Activated CD4-positive, alpha-beta T cell treated with anti-CD3 and anti-CD28 coated beads, Interleukin-2, amount 50 U/mL, for 16 hours (primary cell): ENCODE results near the gene PPP1R12A.
"Not testable (repeated sequence)": the region's sequence is repeated elsewhere in the genome, so short reads cannot be mapped to it uniquely, and the experiment has no call there.

Source experiments
- DNase-seq: peaks from one replicate; pipeline ENCODE4 v3.0.0-alpha.2; 2020

The PPP1R12A gene

GRCh38 chr12:79935021-79935623 is at the start of gene PPP1R12A:
PPP1R12A (minus strand) TSS chr12:79935097; CDS start chr12:79934931, 166 bp downstream.
- peak; percentile 97 for DNase-seq

- DNase-seq: no peak
Observed at GRCh38 chr12:79983986-79984620, 49.2 kb upstream of the PPP1R12A start.

- no peak for DNase-seq
Observed at GRCh38 chr12:79983492-79983891, 48.6 kb upstream of the PPP1R12A start.

GRCh38 chr12:79982086-79983062 is 47.5 kb upstream of the PPP1R12A start:
- DNase-seq: no peak

GRCh38 chr12:79978692-79979091 is 43.8 kb upstream of the PPP1R12A start:
- no peak for DNase-seq

- DNase-seq: not testable (repeated sequence)
Observed at GRCh38 chr12:79977856-79978460, 43.1 kb upstream of the PPP1R12A start.

- DNase-seq: no peak
Observed at GRCh38 chr12:79975143-79975542, 40.2 kb upstream of the PPP1R12A start.

GRCh38 chr12:79973801-79974200 is 38.9 kb upstream of the PPP1R12A start:
- no peak for DNase-seq

GRCh38 chr12:79964100-79964627 is 29.3 kb upstream of the PPP1R12A start:
- DNase-seq: no peak

GRCh38 chr12:79961411-79961810 is 26.5 kb upstream of the PPP1R12A start:
- DNase-seq: no peak

- DNase-seq: no peak
Observed at GRCh38 chr12:79959484-79959883, 24.6 kb upstream of the PPP1R12A start.

- no peak for DNase-seq
Observed at GRCh38 chr12:79956896-79957295, 22.0 kb upstream of the PPP1R12A start.

- DNase-seq: no peak
Observed at GRCh38 chr12:79955561-79955960, 20.7 kb upstream of the PPP1R12A start.

GRCh38 chr12:79954037-79954610 is 19.2 kb upstream of the PPP1R12A start:
- no peak for DNase-seq

GRCh38 chr12:79949098-79949497 is 14.2 kb upstream of the PPP1R12A start:
- DNase-seq: no peak

- no peak for DNase-seq
Observed at GRCh38 chr12:79945433-79945832, 10.5 kb upstream of the PPP1R12A start.

- no peak for DNase-seq
Observed at GRCh38 chr12:79944565-79944964, 9.7 kb upstream of the PPP1R12A start.

GRCh38 chr12:79942846-79943245 is 7.9 kb upstream of the PPP1R12A start:
- DNase-seq: not testable (repeated sequence)

GRCh38 chr12:79939728-79940310 is 4.9 kb upstream of the PPP1R12A start:
- no peak for DNase-seq

GRCh38 chr12:79938843-79939242 is 3.9 kb upstream of the PPP1R12A start:
- DNase-seq: no peak

GRCh38 chr12:79936670-79937069 is 1.8 kb upstream of the PPP1R12A start:
- DNase-seq: no peak
